GM18498 (cell line): ENCODE measurements around the gene MLLT1.

Source experiments
- ATAC-seq: cut with Tn5 transposase; IDR thresholded peaks from one replicate; pipeline ENCODE4 v1.9.1; 2021; ENCODE audit warnings: mild to moderate bottlenecking, moderate library complexity; ENCODE audit not compliant: unreplicated experiment

The MLLT1 gene

GRCh38 chr19:6172074-6172863 lies 107.5 kb downstream of the MLLT1 start:
- no peak for ATAC-seq

- ATAC-seq: no peak
Observed at GRCh38 chr19:6167115-6167514, 112.7 kb downstream of the MLLT1 start.

GRCh38 chr19:6164906-6165531 lies 114.8 kb downstream of the MLLT1 start:
- no peak for ATAC-seq

- ATAC-seq: no peak
Observed at GRCh38 chr19:6161271-6161850, 118.4 kb downstream of the MLLT1 start.
